GM23248 (cell line): ENCODE measurements around the gene APBA3. TPM values are rescaled to one million over a fixed set of nuclear protein-coding genes. Genes with fewer than 3 reads are reported as not detected.
"Not testable (repeated sequence)": the region's sequence is repeated elsewhere in the genome, so short reads cannot be mapped to it uniquely, and the experiment has no call there.

Experiments used
- DNase-seq: peaks from one replicate; pipeline ENCODE4 v3.0.0-alpha.2; 2015
- H2AFZ ChIP-seq: fragments of 200-600 bp; sonication (generic); 2 replicates; pipeline ENCODE4 v1.6.1; 2016; ENCODE audit warnings: antibody characterized with exemption
- H3F3A ChIP-seq: fragments of 200-600 bp; sonication (generic); 2 replicates; pipeline ENCODE4 v1.6.1; 2016; ENCODE audit warnings: mild to moderate bottlenecking, antibody characterized with exemption, mixed run types; ENCODE audit not compliant: insufficient read depth
- H3K27ac ChIP-seq: fragments of 200-600 bp; sonication (generic); 2 replicates; pipeline ENCODE4 v1.5.1; 2016; ENCODE audit warnings: mild to moderate bottlenecking
- H3K27me3 ChIP-seq: fragments of 200-600 bp; sonication (generic); replicated peaks from 2 replicates; pipeline ENCODE4 v1.6.1; 2016; ENCODE audit warnings: mild to moderate bottlenecking; ENCODE audit not compliant: insufficient read depth
- H3K36me3 ChIP-seq: fragments of 200-600 bp; sonication (generic); 2 replicates; pipeline ENCODE4 v1.6.1; 2016; ENCODE audit warnings: low read depth, mild to moderate bottlenecking
- H3K4me1 ChIP-seq: fragments of 200-600 bp; sonication (generic); 2 replicates; pipeline ENCODE4 v1.6.1; 2016; ENCODE audit warnings: mild to moderate bottlenecking; ENCODE audit not compliant: insufficient read depth
- H3K4me2 ChIP-seq: fragments of 200-600 bp; sonication (generic); one replicate; pipeline ENCODE4 v1.6.1; 2016; ENCODE audit warnings: mild to moderate bottlenecking; ENCODE audit not compliant: unreplicated experiment
- H3K4me3 ChIP-seq: fragments of 200-600 bp; sonication (generic); 2 replicates; pipeline ENCODE4 v1.5.1; 2016; ENCODE audit warnings: mild to moderate bottlenecking
- H3K79me2 ChIP-seq: fragments of 200-600 bp; sonication (generic); 2 replicates; pipeline ENCODE4 v1.6.1; 2016; ENCODE audit warnings: mild to moderate bottlenecking; ENCODE audit not compliant: insufficient read depth
- H3K9ac ChIP-seq: fragments of 200-600 bp; sonication (generic); 2 replicates; pipeline ENCODE4 v1.6.1; 2016; ENCODE audit warnings: mild to moderate bottlenecking
- H3K9me2 ChIP-seq: fragments of 200-600 bp; sonication (generic); 2 replicates; pipeline ENCODE4 v1.6.1; 2016; ENCODE audit warnings: mixed run types, mild to moderate bottlenecking, moderate library complexity; ENCODE audit not compliant: insufficient read depth
- H3K9me3 ChIP-seq: fragments of 200-600 bp; sonication (generic); one replicate; pipeline ENCODE4 v1.6.1; 2017; ENCODE audit warnings: low read depth
- H4K20me1 ChIP-seq: fragments of 200-600 bp; sonication (generic); 2 replicates; pipeline ENCODE4 v1.6.0; 2016; ENCODE audit not compliant: insufficient read depth
- EZH2 ChIP-seq: fragments of 200-600 bp; sonication (generic); IDR thresholded peaks from 2 replicates; pipeline ENCODE4 v1.6.1; 2018; ENCODE audit warnings: antibody characterized with exemption, mild to moderate bottlenecking; ENCODE audit not compliant: insufficient read depth, poor library complexity, severe bottlenecking
- EZH2phosphoT487 ChIP-seq: fragments of 200-600 bp; sonication (generic); IDR thresholded peaks from 2 replicates; pipeline ENCODE4 v1.6.1; 2018; ENCODE audit warnings: antibody characterized with exemption, moderate library complexity, mild to moderate bottlenecking, low read depth; ENCODE audit not compliant: insufficient read depth
- WGBS, 2 experiments: methylation state at CpG; one replicate each; pipeline ENCODE4 v1.1.6; 2015 to 2017; ENCODE audit warnings: low lambda C conversion rate in 2 of 2, low coverage in 1 of 2; ENCODE audit errors: missing lambda C conversion rate in 2 of 2; 5-methylcytosine and 5-hydroxymethylcytosine counted together
- in situ Hi-C: fragments of 300-500 bp; cut with MboI; formaldehyde crosslinking; loops from 2 replicates; pipeline ENCODE4 v1.15.0; 2020
- polyA plus RNA-seq: library from polyadenylated mRNA; unstranded; fragments of >200 nt; fragmentation: Nextera tagmentation; extraction: Ambion mirVana; gene quantifications from 2 replicates; pipeline ENCODE4 v1.2.1, GENCODE V29; 2016
- total RNA-seq: library from RNA; depleted of rRNA; stranded (reverse); fragments of >200 nt; shearing (Covaris generic); gene quantifications from 2 replicates; pipeline ENCODE4 v1.2.3, GENCODE V29; 2014

Gene APBA3
- total and polyA plus RNA-seq, 2 experiments from 2014 or later: 16.9 to 28.3 TPM

DNA sequence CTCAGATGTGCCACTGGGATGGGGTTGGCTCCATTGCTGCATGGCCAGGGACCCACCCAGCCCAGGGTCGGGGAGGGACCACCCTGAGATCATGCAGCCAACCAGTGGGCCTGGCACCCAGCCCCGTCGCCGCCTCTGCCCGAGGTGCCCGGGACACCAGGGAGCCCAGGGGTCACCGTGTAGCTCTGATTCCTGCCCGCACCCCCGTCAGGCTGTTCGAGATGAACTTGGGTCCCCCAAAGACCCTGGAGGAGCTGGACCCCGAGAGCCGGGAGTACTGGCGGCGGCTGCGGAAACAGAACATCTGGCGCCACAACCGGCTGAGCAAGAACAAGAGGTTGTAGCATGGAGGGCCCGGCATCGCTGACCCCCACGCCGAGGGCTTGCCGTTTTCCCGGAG, 5.6 kb upstream of the APBA3 start:
- Histone ChIP-seq H3F3A (no peaks in the 10 kb centered on the region), H3K4me1 (0 out of 2 replicates have a peak, but pooled peaks cover 5% of the 10 kb centered on the region), H3K79me2 (peaks cover 15% of the 10 kb centered on the region), H3K9me2 (no peaks in the 10 kb centered on the region), H3K36me3 (no peaks in the 10 kb centered on the region), H4K20me1 (no peaks in the 10 kb centered on the region), H2AFZ (no peak overlapping the region), H3K27me3 (no peaks in the 10 kb centered on the region), H3K4me3 (no peak overlapping the region), H3K9ac (no peak overlapping the region), H3K4me2 (no peak overlapping the region), H3K27ac (no peak overlapping the region), H3K9me3 (no peaks in the 10 kb centered on the region)
- 90 to 94% methylated on average over 23 of the region's 23 CpGs for WGBS, 2 experiments
- TF ChIP-seq EZH2phosphoT487 (no peak), EZH2 (no peak)
- DNase-seq: no peak
- in situ Hi-C loops: no loop called here

DNA sequence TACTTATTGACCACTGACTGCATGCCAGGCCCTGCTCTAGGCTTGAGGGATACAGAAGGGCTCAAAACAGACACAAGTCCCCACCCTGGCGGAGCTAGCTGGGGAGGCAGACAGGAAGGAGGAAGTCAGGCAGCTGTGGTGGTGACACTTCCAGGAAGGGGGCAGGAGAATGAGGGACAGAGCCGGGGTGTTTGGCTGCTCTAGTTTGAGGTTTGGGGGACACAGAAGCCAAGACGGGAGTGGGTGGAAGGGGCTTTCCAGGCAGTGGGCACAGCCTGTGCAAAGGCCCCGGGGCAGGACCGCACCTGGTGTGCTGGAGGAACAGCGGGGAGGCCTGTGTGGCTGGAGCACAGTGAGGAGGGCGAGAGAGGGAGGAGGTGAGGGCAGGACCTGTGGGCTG, 5.0 kb upstream of the APBA3 start:
- Histone ChIP-seq H3K27ac (no peak overlapping the region), H2AFZ (no peak overlapping the region), H3K9ac (no peak overlapping the region), H3K9me2 (no peaks in the 10 kb centered on the region), H3K79me2 (peaks cover 15% of the 10 kb centered on the region), H3K9me3 (no peaks in the 10 kb centered on the region), H4K20me1 (no peaks in the 10 kb centered on the region), H3K27me3 (no peaks in the 10 kb centered on the region), H3K36me3 (no peaks in the 10 kb centered on the region), H3K4me1 (0 out of 2 replicates have a peak, but pooled peaks cover 8% of the 10 kb centered on the region), H3K4me3 (no peak overlapping the region), H3K4me2 (no peak overlapping the region), H3F3A (no peaks in the 10 kb centered on the region)
- in situ Hi-C loops: no loop called here
- no peak for DNase-seq
- 87 to 90% methylated on average over 7 of the region's 7 CpGs for WGBS, 2 experiments
- TF ChIP-seq EZH2phosphoT487 (no peak), EZH2 (no peak)

DNA sequence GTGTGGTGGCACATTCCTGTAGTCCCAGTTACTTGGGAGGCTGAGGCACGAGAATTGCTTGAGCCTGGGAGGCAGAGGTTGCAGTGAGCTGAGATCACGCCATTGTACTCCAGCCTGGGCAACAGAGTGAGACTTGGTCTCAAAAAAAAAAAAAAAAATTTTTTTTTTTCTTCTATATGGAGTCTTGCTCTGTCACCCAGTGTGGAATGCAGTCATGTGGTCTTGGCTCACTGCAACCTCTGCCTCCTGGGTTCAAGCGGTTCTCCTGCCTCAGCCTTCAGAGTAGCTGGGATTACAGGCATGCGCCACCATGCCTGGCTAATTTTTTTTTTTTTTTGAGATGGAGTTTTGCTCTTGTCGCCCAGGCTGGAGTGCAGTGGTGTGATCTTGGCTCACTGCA, 4.3 kb upstream of the APBA3 start:
- H3K4me1 ChIP-seq, H3K9ac ChIP-seq, H3K4me2 ChIP-seq, H3F3A ChIP-seq, H3K4me3 ChIP-seq, H3K27me3 ChIP-seq, H3K9me3 ChIP-seq, H2AFZ ChIP-seq, H3K36me3 ChIP-seq, H3K27ac ChIP-seq, H3K9me2 ChIP-seq, in situ Hi-C loops, H4K20me1 ChIP-seq: not testable (repeated sequence)
- H3K79me2 ChIP-seq: peaks cover 22% of the 10 kb centered on the region
- DNase-seq: peak; percentile 28
- 89 to 98% methylated on average over 5 of the region's 5 CpGs for WGBS, 2 experiments

DNA sequence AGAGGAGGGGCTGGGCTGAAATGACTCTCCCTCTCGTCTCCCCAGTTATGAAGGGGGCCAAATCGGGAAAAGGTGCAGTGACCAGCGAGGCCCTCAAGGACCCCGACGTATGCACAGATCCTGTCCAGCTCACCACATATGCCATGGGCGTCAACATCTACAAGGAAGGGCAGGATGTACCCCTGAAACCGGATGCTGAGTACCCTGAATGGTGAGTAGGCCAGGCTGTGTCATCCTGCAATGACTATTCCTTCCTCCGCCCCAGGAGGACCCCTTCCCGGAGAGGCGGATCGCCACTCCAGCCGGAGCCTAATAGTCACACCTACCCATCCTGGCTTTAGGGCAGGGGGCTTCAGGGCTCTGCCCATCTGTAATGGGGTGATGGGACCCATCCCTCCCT, 3.6 kb upstream of the APBA3 start:
- peaks cover 28% of the 10 kb centered on the region for H3K79me2 ChIP-seq
- no peak for DNase-seq
- 0 out of 2 replicates have a peak, but pooled peaks cover 8% of the 10 kb centered on the region for H3K4me1 ChIP-seq
- no peak overlapping the region for H2AFZ ChIP-seq
- H3K27ac ChIP-seq: no peak overlapping the region
- WGBS, 2 experiments: 87% methylated on average over 12 of the region's 12 CpGs
- no peaks in the 10 kb centered on the region for H3K36me3 ChIP-seq
- H3K9ac ChIP-seq: no peak overlapping the region
- no peaks in the 10 kb centered on the region for H3F3A ChIP-seq
- no peaks in the 10 kb centered on the region for H3K9me2 ChIP-seq
- no peaks in the 10 kb centered on the region for H4K20me1 ChIP-seq
- TF ChIP-seq EZH2phosphoT487 (no peak), EZH2 (no peak)
- H3K9me3 ChIP-seq: no peaks in the 10 kb centered on the region
- in situ Hi-C loops: no loop called here
- no peak overlapping the region for H3K4me3 ChIP-seq
- H3K27me3 ChIP-seq: no peaks in the 10 kb centered on the region
- no peak overlapping the region for H3K4me2 ChIP-seq
